ENCODE results near the gene HMGN3. TPM values are rescaled to one million over a fixed set of nuclear protein-coding genes. Genes with fewer than 3 reads are reported as not detected.

HMGN3 gene
- total and polyA plus RNA-seq, 2 experiments from 2014 or later, result 129 to 266 TPM

- 76% methylated on average over 2 of the region's 2 CpGs for WGBS (ENCODE audit: low lambda C conversion rate, missing lambda C conversion rate)
Measured at GRCh38 chr6:79250559-79250958, 16.1 kb upstream of the HMGN3 start.

GRCh38 chr6:79250107-79250514 lies 15.6 kb upstream of the HMGN3 start:
- TF ChIP-seq EZH2 (IDR thresholded peaks at IDR 0.05; ENCODE audit: borderline replicate concordance) (no peak), CTCF (IDR thresholded peaks at IDR 0.05; ENCODE audit: poor library complexity) (no peak)
- H3K9me2 ChIP-seq (replicated peaks; ENCODE audit: insufficient read depth), result no peaks in the 10 kb centered on the region
- H3K4me1 ChIP-seq (ENCODE audit: insufficient read depth), result no peaks in the 10 kb centered on the region
- H4K20me1 ChIP-seq (ENCODE audit: insufficient read depth, poor library complexity, severe bottlenecking), result no peaks in the 10 kb centered on the region
- no peak overlapping the region for H2AFZ ChIP-seq
- H3K79me2 ChIP-seq, result no peaks in the 10 kb centered on the region
- H3K4me2 ChIP-seq, result no peak overlapping the region
- H3K27me3 ChIP-seq, result no peaks in the 10 kb centered on the region
- H3K9me3 ChIP-seq (ENCODE audit: low read depth), result no peaks in the 10 kb centered on the region
- WGBS (ENCODE audit: low lambda C conversion rate, missing lambda C conversion rate), result 85% methylated on average over 2 of the region's 2 CpGs
- no peak overlapping the region for H3K27ac ChIP-seq
- H3K4me3 ChIP-seq, result no peak overlapping the region
- no peaks in the 10 kb centered on the region for H3K36me3 ChIP-seq (replicated peaks; ENCODE audit: insufficient read depth, low read depth)
- DNase-seq (ENCODE audit: low spot score), result no peak

More at GRCh38 chr6:79250559-79250958, 16.1 kb upstream of the HMGN3 start:
- Histone ChIP-seq H3K4me1 (ENCODE audit: insufficient read depth) (no peaks in the 10 kb centered on the region), H3K4me2 (no peak overlapping the region), H2AFZ (no peak overlapping the region), H4K20me1 (ENCODE audit: insufficient read depth, poor library complexity, severe bottlenecking) (no peaks in the 10 kb centered on the region), H3K79me2 (no peaks in the 10 kb centered on the region), H3K9me3 (ENCODE audit: low read depth) (no peaks in the 10 kb centered on the region), H3K27ac (no peak overlapping the region), H3K4me3 (no peak overlapping the region), H3K9me2 (replicated peaks; ENCODE audit: insufficient read depth) (no peaks in the 10 kb centered on the region), H3K36me3 (replicated peaks; ENCODE audit: insufficient read depth, low read depth) (no peaks in the 10 kb centered on the region), H3K27me3 (no peaks in the 10 kb centered on the region)
- no peak for TF ChIP-seq CTCF (IDR thresholded peaks at IDR 0.05; ENCODE audit: poor library complexity)
- no peak for TF ChIP-seq EZH2phosphoT487 (IDR thresholded peaks at IDR 0.05; ENCODE audit: low read depth, severe bottlenecking, unreplicated experiment)
- TF ChIP-seq EZH2 (IDR thresholded peaks at IDR 0.05; ENCODE audit: borderline replicate concordance), result no peak
- no peak for DNase-seq (ENCODE audit: low spot score)

GRCh38 chr6:79249136-79249535 lies 14.7 kb upstream of the HMGN3 start:
- no peaks in the 10 kb centered on the region for H3K4me1 ChIP-seq (ENCODE audit: insufficient read depth)
- no peaks in the 10 kb centered on the region for H3K9me2 ChIP-seq (replicated peaks; ENCODE audit: insufficient read depth)
- no peaks in the 10 kb centered on the region for H3K27me3 ChIP-seq
- TF ChIP-seq EZH2phosphoT487 (IDR thresholded peaks at IDR 0.05; ENCODE audit: low read depth, severe bottlenecking, unreplicated experiment), result no peak
- no peak for TF ChIP-seq CTCF (IDR thresholded peaks at IDR 0.05; ENCODE audit: poor library complexity)
- TF ChIP-seq EZH2 (IDR thresholded peaks at IDR 0.05; ENCODE audit: borderline replicate concordance), result no peak
- H3K9me3 ChIP-seq (ENCODE audit: low read depth), result no peaks in the 10 kb centered on the region
- no peak overlapping the region for H3K4me3 ChIP-seq
- WGBS (ENCODE audit: low lambda C conversion rate, missing lambda C conversion rate), result 93% methylated on average over 2 of the region's 2 CpGs
- H3K4me2 ChIP-seq, result no peak overlapping the region
- no peak overlapping the region for H2AFZ ChIP-seq
- no peaks in the 10 kb centered on the region for H3K79me2 ChIP-seq
- H4K20me1 ChIP-seq (ENCODE audit: insufficient read depth, poor library complexity, severe bottlenecking), result no peaks in the 10 kb centered on the region
- no peak for DNase-seq (ENCODE audit: low spot score)
- no peaks in the 10 kb centered on the region for H3K36me3 ChIP-seq (replicated peaks; ENCODE audit: insufficient read depth, low read depth)
- H3K27ac ChIP-seq, result no peak overlapping the region

GRCh38 chr6:79246891-79247290 lies 12.4 kb upstream of the HMGN3 start:
- H3K4me3 ChIP-seq, result no peak overlapping the region
- H3K4me1 ChIP-seq (ENCODE audit: insufficient read depth), result no peaks in the 10 kb centered on the region
- no peak overlapping the region for H3K4me2 ChIP-seq
- no peak overlapping the region for H2AFZ ChIP-seq
- no peaks in the 10 kb centered on the region for H4K20me1 ChIP-seq (ENCODE audit: insufficient read depth, poor library complexity, severe bottlenecking)
- no peak for DNase-seq (ENCODE audit: low spot score)
- TF ChIP-seq EZH2 (IDR thresholded peaks at IDR 0.05; ENCODE audit: borderline replicate concordance) (no peak), EZH2phosphoT487 (IDR thresholded peaks at IDR 0.05; ENCODE audit: low read depth, severe bottlenecking, unreplicated experiment) (no peak), CTCF (IDR thresholded peaks at IDR 0.05; ENCODE audit: poor library complexity) (no peak)
- H3K36me3 ChIP-seq (replicated peaks; ENCODE audit: insufficient read depth, low read depth), result no peaks in the 10 kb centered on the region
- H3K79me2 ChIP-seq, result no peaks in the 10 kb centered on the region
- H3K27ac ChIP-seq, result no peak overlapping the region
- H3K9me2 ChIP-seq (replicated peaks; ENCODE audit: insufficient read depth), result no peaks in the 10 kb centered on the region
- no peaks in the 10 kb centered on the region for H3K27me3 ChIP-seq
- no peaks in the 10 kb centered on the region for H3K9me3 ChIP-seq (ENCODE audit: low read depth)
